WTC11 (cell line): ENCODE data around the gene GNAL.

Source experiments
- ARID4B ChIP-seq: sonication (generic); formaldehyde crosslinking; IDR thresholded peaks from 2 replicates; pipeline ENCODE4 v1.8.0; 2023; ENCODE audit warnings: missing genetic modification reagents, mild to moderate bottlenecking, borderline replicate concordance
- CBFB ChIP-seq: sonication (generic); formaldehyde crosslinking; IDR thresholded peaks from 2 replicates; pipeline ENCODE4 v1.8.1; 2022; ENCODE audit warnings: mild to moderate bottlenecking, low read depth, missing genetic modification reagents
- CTCF ChIP-seq: fragments of 200-600 bp; IDR thresholded peaks from 2 replicates; pipeline ENCODE4 v1.8.0; 2022; ENCODE audit warnings: antibody characterized with exemption
- E2F5 ChIP-seq: sonication (generic); formaldehyde crosslinking; IDR thresholded peaks from 2 replicates; pipeline ENCODE4 v1.8.1; 2022; ENCODE audit warnings: mild to moderate bottlenecking, moderate library complexity, missing genetic modification reagents
- HMGXB4 ChIP-seq: sonication (generic); formaldehyde crosslinking; IDR thresholded peaks from 2 replicates; pipeline ENCODE4 v1.8.1; 2023; ENCODE audit warnings: mild to moderate bottlenecking, moderate library complexity, missing genetic modification reagents
- MAX ChIP-seq: sonication (generic); formaldehyde crosslinking; IDR thresholded peaks from 2 replicates; pipeline ENCODE4 v1.8.0; 2022; ENCODE audit warnings: mild to moderate bottlenecking, missing genetic modification reagents
- NFATC4 ChIP-seq: fragments of 250-450 bp; sonication (Bioruptor Pico); IDR thresholded peaks from 2 replicates; pipeline ENCODE4 v1.9.0; 2021; ENCODE audit warnings: mild to moderate bottlenecking
- NFYB ChIP-seq: sonication (generic); formaldehyde crosslinking; conservative IDR thresholded peaks from 2 replicates; pipeline ENCODE4 v1.8.0; 2022; ENCODE audit warnings: low read depth, missing genetic modification reagents
- PRRX2 ChIP-seq: fragments of 250-450 bp; sonication (Bioruptor Pico); IDR thresholded peaks from 2 replicates; pipeline ENCODE4 v1.8.0; 2021; ENCODE audit warnings: mild to moderate bottlenecking
- TCF7 ChIP-seq: sonication (generic); formaldehyde crosslinking; IDR thresholded peaks from 2 replicates; pipeline ENCODE4 v1.8.0; 2022; ENCODE audit warnings: mild to moderate bottlenecking, low read depth, missing genetic modification reagents, moderate library complexity
- TEAD4 ChIP-seq: sonication (generic); formaldehyde crosslinking; IDR thresholded peaks from 2 replicates; pipeline ENCODE4 v1.8.0; 2022; ENCODE audit warnings: mild to moderate bottlenecking, missing genetic modification reagents
- ZNF512 ChIP-seq: sonication (generic); formaldehyde crosslinking; IDR thresholded peaks from 2 replicates; pipeline ENCODE4 v1.8.1; 2022; ENCODE audit warnings: missing genetic modification reagents, borderline replicate concordance
- ZNF671 ChIP-seq: fragments of 250-450 bp; sonication (Bioruptor Pico); IDR thresholded peaks from 2 replicates; pipeline ENCODE4 v1.8.0; 2021; ENCODE audit warnings: mild to moderate bottlenecking

- TF ChIP-seq NFATC4 (CRISPR knock-in tag) (no peak), HMGXB4 (no peak), TEAD4 (CRISPR knock-in tag) (no peak), TCF7 (CRISPR knock-in tag) (no peak), E2F5 (CRISPR knock-in tag) (no peak), CTCF (no peak), NFYB (CRISPR knock-in tag) (no peak), PRRX2 (no peak), MAX (CRISPR knock-in tag) (no peak), ARID4B (CRISPR knock-in tag) (no peak), CBFB (CRISPR knock-in tag) (no peak), ZNF512 (no peak), ZNF671 (no peak)
These were observed 70.4 kb downstream of the GNAL start for GRCh38 chr18:11759456-11759855.
